OCI-LY7 (cell line): ENCODE results near the gene SMC5.

Source experiments
- EZH2phosphoT487 ChIP-seq: fragments of 200-600 bp; sonication (generic); IDR thresholded peaks from 2 replicates; pipeline ENCODE4 v1.6.1; 2018; ENCODE audit warnings: low read depth, borderline replicate concordance, mild to moderate bottlenecking, mixed run types, antibody characterized with exemption, low read length, moderate library complexity, mixed read lengths
- TF ChIP-seq, protein P1 (sequence below): fragments of 200-600 bp; sonication (generic); conservative IDR thresholded peaks from 2 replicates; pipeline ENCODE4 v1.5.1; 2014; ENCODE audit warnings: mild to moderate bottlenecking, antibody characterized with exemption, low read length, moderate library complexity, mixed read lengths

DNA sequence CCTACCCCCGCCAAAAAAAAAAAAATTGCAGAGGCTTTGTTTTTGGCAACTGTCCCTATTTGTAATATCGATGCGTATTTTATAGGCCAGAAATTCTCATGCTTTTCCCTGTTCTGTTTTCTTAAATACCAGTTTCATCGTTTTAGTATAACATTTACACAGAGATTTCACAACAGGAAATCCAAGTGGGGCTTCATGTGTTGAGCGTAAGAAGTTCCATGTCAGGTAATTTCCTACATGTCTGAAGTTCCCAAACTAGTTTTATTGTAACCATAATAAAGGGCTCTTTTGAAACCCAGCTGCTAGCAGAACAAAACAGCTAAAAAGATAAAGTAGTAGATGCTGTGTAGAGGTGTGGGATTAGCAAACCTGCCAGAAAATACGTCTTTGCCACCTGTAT lies 4.2 kb downstream of the SMC5 start:
- TF ChIP-seq, protein P1, sequence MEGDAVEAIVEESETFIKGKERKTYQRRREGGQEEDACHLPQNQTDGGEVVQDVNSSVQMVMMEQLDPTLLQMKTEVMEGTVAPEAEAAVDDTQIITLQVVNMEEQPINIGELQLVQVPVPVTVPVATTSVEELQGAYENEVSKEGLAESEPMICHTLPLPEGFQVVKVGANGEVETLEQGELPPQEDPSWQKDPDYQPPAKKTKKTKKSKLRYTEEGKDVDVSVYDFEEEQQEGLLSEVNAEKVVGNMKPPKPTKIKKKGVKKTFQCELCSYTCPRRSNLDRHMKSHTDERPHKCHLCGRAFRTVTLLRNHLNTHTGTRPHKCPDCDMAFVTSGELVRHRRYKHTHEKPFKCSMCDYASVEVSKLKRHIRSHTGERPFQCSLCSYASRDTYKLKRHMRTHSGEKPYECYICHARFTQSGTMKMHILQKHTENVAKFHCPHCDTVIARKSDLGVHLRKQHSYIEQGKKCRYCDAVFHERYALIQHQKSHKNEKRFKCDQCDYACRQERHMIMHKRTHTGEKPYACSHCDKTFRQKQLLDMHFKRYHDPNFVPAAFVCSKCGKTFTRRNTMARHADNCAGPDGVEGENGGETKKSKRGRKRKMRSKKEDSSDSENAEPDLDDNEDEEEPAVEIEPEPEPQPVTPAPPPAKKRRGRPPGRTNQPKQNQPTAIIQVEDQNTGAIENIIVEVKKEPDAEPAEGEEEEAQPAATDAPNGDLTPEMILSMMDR: no peak
- no peak for TF ChIP-seq EZH2phosphoT487
